Kidney epithelial cell (primary cell): ENCODE results near the gene AANAT. TPM values are rescaled to one million over a fixed set of nuclear protein-coding genes. Genes with fewer than 3 reads are reported as not detected.

ENCODE experiments used
- DNase-seq: peaks from one replicate; pipeline ENCODE4 v3.0.0-alpha.2; 2010; ENCODE audit warnings: low read depth
- H3K27me3 ChIP-seq: 2 replicates; pipeline ENCODE4 v1.6.0; 2011; ENCODE audit warnings: low read length; ENCODE audit not compliant: control insufficient read depth, insufficient read depth
- H3K36me3 ChIP-seq: 2 replicates; pipeline ENCODE4 v1.5.1; 2011; ENCODE audit warnings: low read length; ENCODE audit not compliant: control insufficient read depth, insufficient read depth
- H3K4me3 ChIP-seq: 2 replicates; pipeline ENCODE4 v1.5.1; 2011; ENCODE audit warnings: low read depth, mild to moderate bottlenecking, control low read depth, low read length
- CTCF ChIP-seq: IDR thresholded peaks from 2 replicates; pipeline ENCODE4 v1.5.1; 2011; ENCODE audit warnings: mild to moderate bottlenecking, moderate library complexity, low read length, control low read depth, inconsistent platforms; ENCODE audit not compliant: insufficient read depth, poor library complexity, severe bottlenecking
- total RNA-seq: library from RNA; depleted of rRNA; stranded (reverse); fragments of >200 nt; gene quantifications from 2 replicates; pipeline ENCODE4 v1.2.3, GENCODE V29; 2015

Gene AANAT
- total RNA-seq, 1 donor from 2014 or later = not detected

- DNase-seq = no peak
- Histone ChIP-seq H3K4me3 (no peak overlapping the region), H3K27me3 (no peaks in the 10 kb centered on the region), H3K36me3 (no peaks in the 10 kb centered on the region)
- TF ChIP-seq CTCF = no peak
Measured at GRCh38 chr17:76444518-76445311, 22.7 kb upstream of the AANAT start.

- H3K27me3 ChIP-seq = no peaks in the 10 kb centered on the region
- DNase-seq = no peak
- no peaks in the 10 kb centered on the region for H3K36me3 ChIP-seq
- H3K4me3 ChIP-seq = no peak overlapping the region
- TF ChIP-seq CTCF = no peak
Measured at GRCh38 chr17:76445697-76446448, 21.5 kb upstream of the AANAT start.

GRCh38 chr17:76446449-76447231, 20.8 kb upstream of the AANAT start:
- TF ChIP-seq CTCF = no peak
- Histone ChIP-seq H3K36me3 (no peaks in the 10 kb centered on the region), H3K27me3 (no peaks in the 10 kb centered on the region), H3K4me3 (no peak overlapping the region)
- peak; percentile 70 for DNase-seq

- Histone ChIP-seq H3K36me3 (no peaks in the 10 kb centered on the region), H3K27me3 (no peaks in the 10 kb centered on the region), H3K4me3 (no peak overlapping the region)
- no peak for TF ChIP-seq CTCF
- no peak for DNase-seq
Measured at GRCh38 chr17:76447931-76448652, 19.3 kb upstream of the AANAT start.

- Histone ChIP-seq H3K4me3 (no peak overlapping the region), H3K27me3 (no peaks in the 10 kb centered on the region), H3K36me3 (no peaks in the 10 kb centered on the region)
- no peak for TF ChIP-seq CTCF
- DNase-seq = no peak
Measured at GRCh38 chr17:76449126-76449525, 18.3 kb upstream of the AANAT start.
